Stimulated activated CD8-positive, alpha-beta memory T cell treated with anti-CD3 and anti-CD28 coated beads, Interleukin-15, amount 100 ng/mL, for 4 hours (primary cell): ENCODE data around the gene MATR3.
"Not testable (repeated sequence)": the region's sequence is repeated elsewhere in the genome, so short reads cannot be mapped to it uniquely, and the experiment has no call there.

Source experiments
- DNase-seq, 2 donors: peaks; one replicate each; pipeline ENCODE4 v3.0.0-alpha.2; 2020; ENCODE audit warnings: low read depth in 2 of 2

MATR3 gene

GRCh38 chr5:139354186-139354585 lies 60.6 kb downstream of the MATR3 start:
- DNase-seq = no peak

GRCh38 chr5:139355900-139356299 lies 62.4 kb downstream of the MATR3 start:
- DNase-seq = not testable (repeated sequence)

- no peak for DNase-seq
Observed at GRCh38 chr5:139358064-139358463, 64.5 kb downstream of the MATR3 start.

- DNase-seq = no peak
Observed at GRCh38 chr5:139360384-139360783, 66.8 kb downstream of the MATR3 start.

GRCh38 chr5:139361835-139362429 lies 68.4 kb downstream of the MATR3 start:
- DNase-seq = no peak

- DNase-seq = no peak
Observed at GRCh38 chr5:139363937-139364336, 70.4 kb downstream of the MATR3 start.

- no peak for DNase-seq
Observed at GRCh38 chr5:139364466-139364865, 70.9 kb downstream of the MATR3 start.

GRCh38 chr5:139368613-139369012 lies 75.1 kb downstream of the MATR3 start:
- no peak for DNase-seq

- no peak for DNase-seq
Observed at GRCh38 chr5:139369181-139369580, 75.6 kb downstream of the MATR3 start.

GRCh38 chr5:139371482-139372435 lies 78.2 kb downstream of the MATR3 start:
- DNase-seq = no peak

- DNase-seq = no peak
Observed at GRCh38 chr5:139374909-139375308, 81.4 kb downstream of the MATR3 start.

GRCh38 chr5:139376364-139376763 lies 82.8 kb downstream of the MATR3 start:
- no peak for DNase-seq

- DNase-seq = no peak
Observed at GRCh38 chr5:139377226-139377625, 83.7 kb downstream of the MATR3 start.

GRCh38 chr5:139378101-139378825 lies 84.7 kb downstream of the MATR3 start:
- DNase-seq = no peak

GRCh38 chr5:139378941-139379361 lies 85.4 kb downstream of the MATR3 start:
- no peak for DNase-seq

GRCh38 chr5:139379626-139380449 lies 86.3 kb downstream of the MATR3 start:
- no peak for DNase-seq
